WTC11 (cell line): ENCODE results near the gene MRPL27.

Experiments
- ATF1 ChIP-seq: sonication (generic); formaldehyde crosslinking; IDR thresholded peaks from 2 replicates; pipeline ENCODE4 v1.8.1; 2023; ENCODE audit warnings: mild to moderate bottlenecking, moderate library complexity, missing genetic modification reagents
- FOXK1 ChIP-seq: sonication (generic); formaldehyde crosslinking; IDR thresholded peaks from 2 replicates; pipeline ENCODE4 v1.8.0; 2022; ENCODE audit warnings: mild to moderate bottlenecking, moderate library complexity, missing genetic modification reagents

DNA sequence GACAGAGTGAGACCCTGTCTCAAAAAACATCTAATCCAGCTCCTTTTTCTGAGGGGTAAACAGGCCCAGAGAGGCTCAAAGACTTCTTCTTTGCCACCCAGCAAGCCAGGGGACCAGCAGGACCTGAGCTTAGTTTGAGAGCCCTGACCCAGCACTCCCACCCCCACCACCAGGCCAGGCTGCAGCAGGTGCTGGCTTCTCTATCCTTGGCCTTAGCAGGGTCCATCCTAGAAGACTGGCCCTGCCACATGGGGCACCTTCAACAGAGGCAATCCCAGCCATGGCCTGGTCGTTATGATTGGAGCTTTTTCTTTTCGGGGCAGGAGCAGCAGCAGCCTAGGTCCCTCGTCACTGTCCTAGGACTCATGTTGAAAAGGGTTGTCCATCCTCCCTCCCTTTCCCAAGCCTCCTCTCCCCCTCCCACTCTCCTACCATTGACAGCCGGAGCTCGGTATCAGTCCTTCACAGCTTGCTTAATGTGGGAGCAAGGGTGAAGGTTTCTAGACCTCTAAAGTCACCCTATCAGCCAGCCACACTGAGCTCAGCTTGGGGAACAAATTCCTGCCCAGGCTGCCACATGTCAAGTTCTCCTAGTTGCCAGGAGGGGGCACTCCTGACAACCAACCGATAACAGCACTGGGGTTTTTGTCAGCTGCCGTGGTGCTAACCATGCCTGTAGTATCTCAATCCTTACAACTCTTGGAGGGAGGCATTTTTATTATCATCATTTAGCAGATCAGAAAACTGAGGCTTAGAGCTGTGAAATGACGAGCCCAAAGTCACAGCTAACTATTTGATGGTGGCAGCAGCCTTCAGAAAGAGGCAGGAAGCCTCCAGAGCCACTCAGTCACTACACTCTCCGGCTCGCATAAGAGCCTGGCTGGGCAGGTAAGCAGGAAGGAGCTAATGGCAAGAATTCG is 11.2 kb downstream of the MRPL27 start:
- TF ChIP-seq ATF1 (no peak), FOXK1 (CRISPR knock-in tag) (no peak)
